Heart right ventricle (tissue), 16 donors: Measurements from ENCODE around the gene CCDC39. TPM values are rescaled to one million over a fixed set of nuclear protein-coding genes. Genes with fewer than 3 reads are reported as not detected.

Experiments
- ATAC-seq, 8 donors: fragments of 200-7000 bp; cut with Tn5 transposase; one replicate each; pipeline ENCODE4 v1.9.1; 2020; ENCODE audit warnings: mild to moderate bottlenecking in 8 of 8, moderate library complexity in 8 of 8, moderate number of reproducible peaks in 1 of 8
- DNase-seq, 2 donors: peaks; one replicate each; pipeline ENCODE4 v3.0.0-alpha.2; 2020
- H3K27ac ChIP-seq, 10 donors: fragments of 200-600 bp; sonication (generic) in 2 of 10; one replicate each; pipeline versions ENCODE4 v1.5.0 to v1.8.0; 2020 to 2022; ENCODE audit warnings: mild to moderate bottlenecking in 3 of 10
- H3K27me3 ChIP-seq, 7 donors: fragments of 200-600 bp; one replicate each; pipeline ENCODE4 v1.8.0; 2021 to 2022; ENCODE audit warnings: mild to moderate bottlenecking in 2 of 7
- H3K36me3 ChIP-seq, 9 donors: fragments of 200-600 bp; sonication (generic) in 1 of 9; one replicate each; pipeline versions ENCODE4 v1.5.0 to v1.8.0; 2020 to 2022; ENCODE audit warnings: mild to moderate bottlenecking in 2 of 9
- H3K4me1 ChIP-seq, 9 donors: fragments of 200-600 bp; sonication (generic) in 1 of 9; one replicate each; pipeline versions ENCODE4 v1.5.0 to v1.8.0; 2020 to 2022; ENCODE audit warnings: mild to moderate bottlenecking in 4 of 9
- H3K4me3 ChIP-seq, 10 donors: fragments of 200-600 bp; sonication (generic) in 2 of 10; one replicate each; pipeline versions ENCODE4 v1.5.0 to v1.8.0; 2020 to 2022; ENCODE audit warnings: mild to moderate bottlenecking in 7 of 10, moderate library complexity in 2 of 10
- H3K9me3 ChIP-seq, 11 donors: fragments of 200-600 bp in 10 of 11; sonication (generic) in 2 of 11; one replicate each; pipeline versions ENCODE4 v1.5.0 to v1.8.0; 2013 to 2022; ENCODE audit warnings: mild to moderate bottlenecking in 2 of 11, control low read depth in 1 of 11, moderate library complexity in 1 of 11
- CTCF ChIP-seq, 9 donors: fragments of 200-600 bp; sonication (generic) in 2 of 9; IDR thresholded peaks; one replicate each; pipeline versions ENCODE4 v1.5.0 to v1.8.0; 2021 to 2022; ENCODE audit warnings: antibody characterized with exemption in 9 of 9, mild to moderate bottlenecking in 5 of 9, moderate library complexity in 1 of 9
- WGBS, 2 donors: extraction: QIAGEN DNeasy Blood & Tissue Kit; methylation state at CpG; one replicate each; pipeline ENCODE4 v1.1.7; 2013; ENCODE audit warnings: inconsistent platforms in 1 of 2; 5-methylcytosine and 5-hydroxymethylcytosine counted together
- intact Hi-C, 10 donors: fragments of 100-400 bp; cut with DNase I; formaldehyde crosslinking; loops; one replicate each; pipeline versions ENCODE4 v1.11.1 to v1.14.2; 2022
- polyA plus RNA-seq, 2 donors: library from polyadenylated mRNA; stranded (reverse); fragments of 200-250 nt; gene quantifications; one replicate each; pipeline ENCODE4 v1.2.3, GENCODE V29; 2013
- total RNA-seq, 10 donors: library from RNA; stranded (reverse); fragmentation: NEBNext Ultra II Directional in 3 of 10; extraction: Animal tissue kit (Norgen Biotek cat#: 25700) in 3 of 10; gene quantifications; one replicate each; pipeline versions ENCODE4 v1.2.1 to v1.2.4, GENCODE V29; 2021 to 2023
- donor health status: Arrhythmogenic right ventricular cardiomyopathy.
- donor health status: ischemic (EF 13 %, LVEDD 7.1; RV severe dilation, severe dysfunction).
- donor health status: healthy with polysubstance abuse.
- donor health status: DM: no; HTN: yes; CAD: no.
- donor health status: DM: no; HTN: no; CAD: no.
- donor health status: ischemic (EF 25% LVEDD 6.9; RV normal size, moderate dysfunction).
- donor health status: ischemic (EF 25% LVEDD 5.7; RV mildly dilated, moderate dysfunction).
- donor health status: healthy.
- donor health status: DM: yes; HTN: yes; CAD: no.
- donor health status: Ischemic cardiomyopathy.
- donor health status: ischemic (EF 35%, LVEDD 5.7; RV mildly dilated, moderate dysfunction).
- donor health status: nonischemic (EF 11% LVEDD 7.7; RV severe dilation, severe dysfunction).
- donor health status: DM: yes; HTN: yes; CAD: no.
- donor health status: PGD.
- donor health status: ischemic (EF 29% LVEDD 5.4; RV normal size, mild dysfunction).
- donor health status: nonischemic (EF 23%, LVEDD 6.1; RV moderate dilation, normal function).

Gene CCDC39
- total and polyA plus RNA-seq, 12 donors = 0.15 TPM; not detected in 11

- Histone ChIP-seq H3K27me3 (no peaks in the 10 kb centered on the region), H3K27ac (no peak overlapping the region), H3K36me3 (no peaks in the 10 kb centered on the region), H3K9me3 (peaks cover 0 to 6% (median 0%) of the 10 kb centered on the region in 11 donors), H3K4me1 (no peaks in the 10 kb centered on the region), H3K4me3 (no peak overlapping the region)
- ATAC-seq = no peak
- no peak for TF ChIP-seq CTCF (IDR thresholded peaks at IDR 0.05)
- DNase-seq = no peak
- intact Hi-C loops = no loop called here
Measured at GRCh38 chr3:180704532-180704931, 25.2 kb upstream of the CCDC39 start.

DNA sequence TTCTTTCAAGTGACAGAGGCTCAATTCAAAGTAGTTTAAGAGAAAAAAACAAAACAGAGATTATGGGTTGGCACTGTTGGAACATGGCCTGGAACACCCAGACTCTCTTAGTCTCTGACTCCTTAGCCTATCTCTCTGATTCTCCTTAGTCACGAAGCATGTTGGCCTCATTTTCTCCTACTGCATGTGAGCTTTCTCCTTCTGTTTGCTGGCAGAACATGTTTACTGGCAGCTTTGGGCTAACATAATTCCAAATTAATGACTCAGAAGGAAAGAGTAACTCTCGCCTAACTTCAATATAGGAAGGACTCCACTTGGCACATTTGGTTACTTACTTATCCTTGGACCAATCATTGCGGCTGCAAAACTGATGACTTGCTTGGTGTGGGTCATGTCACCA lies 21.7 kb upstream of the CCDC39 start:
- 73 to 77% methylated on average over 3 of the region's 3 CpGs for WGBS, 2 donors
- intact Hi-C loops = no loop called here
- TF ChIP-seq CTCF (IDR thresholded peaks at IDR 0.05) = no peak
- Histone ChIP-seq H3K27me3 (peaks cover 0 to 1% (median 0%) of the 10 kb centered on the region in 7 donors), H3K4me1 (no peaks in the 10 kb centered on the region), H3K27ac (no peak overlapping the region), H3K9me3 (peaks cover 0 to 6% (median 0%) of the 10 kb centered on the region in 11 donors), H3K36me3 (no peaks in the 10 kb centered on the region), H3K4me3 (no peak overlapping the region)
- ATAC-seq = no peak
- DNase-seq = no peak

GRCh38 chr3:180698760-180699270 lies 19.5 kb upstream of the CCDC39 start:
- no peak for TF ChIP-seq CTCF (IDR thresholded peaks at IDR 0.05)
- no peaks in the 10 kb centered on the region for H3K36me3 ChIP-seq
- ATAC-seq (no peak), DNase-seq (no peak)
- H3K4me1 ChIP-seq = no peaks in the 10 kb centered on the region
- 24 to 27% methylated on average over 3 of the region's 3 CpGs for whole genome bisulfite sequencing, 2 donors
- H3K27ac ChIP-seq = no peak overlapping the region
- peaks cover 0 to 10% (median 0%) of the 10 kb centered on the region in 7 donors for H3K27me3 ChIP-seq
- intact Hi-C loops = no loop called here
- H3K9me3 ChIP-seq = peaks cover 0 to 5% (median 0%) of the 10 kb centered on the region in 11 donors
- H3K4me3 ChIP-seq = no peak overlapping the region

GRCh38 chr3:180694321-180694720 lies 15.0 kb upstream of the CCDC39 start:
- Histone ChIP-seq H3K27me3 (peaks cover 0 to 10% (median 5%) of the 10 kb centered on the region in 7 donors), H3K36me3 (no peaks in the 10 kb centered on the region), H3K4me3 (no peak overlapping the region), H3K9me3 (no peaks in the 10 kb centered on the region), H3K27ac (no peak overlapping the region), H3K4me1 (no peaks in the 10 kb centered on the region)
- TF ChIP-seq CTCF (IDR thresholded peaks at IDR 0.05) = no peak
- ATAC-seq (no peak), DNase-seq (no peak)
- intact Hi-C loops = no loop called here
